DOHH2 (cell line): ENCODE data around the gene RGMA.

Experiments used
- H3F3A ChIP-seq: fragments of 200-600 bp; sonication (generic), shearing (Covaris generic); 2 replicates; pipeline ENCODE4 v1.6.0; 2016; ENCODE audit warnings: antibody characterized with exemption, mild to moderate bottlenecking; ENCODE audit not compliant: control insufficient read depth, insufficient read depth
- H3K27ac ChIP-seq: fragments of 200-600 bp; sonication (generic); 2 replicates; pipeline ENCODE4 v1.5.1; 2014; ENCODE audit warnings: low read depth, mild to moderate bottlenecking, low read length, moderate library complexity
- H3K27me3 ChIP-seq: fragments of 200-600 bp; sonication (generic); 2 replicates; pipeline ENCODE4 v1.6.1; 2014; ENCODE audit warnings: mild to moderate bottlenecking, low read length, mixed read lengths; ENCODE audit not compliant: control insufficient read depth
- H3K36me3 ChIP-seq: fragments of 200-600 bp; sonication (generic); 2 replicates; pipeline ENCODE4 v1.6.1; 2014; ENCODE audit warnings: mild to moderate bottlenecking, low read length, moderate library complexity, mixed read lengths; ENCODE audit not compliant: control insufficient read depth
- H3K4me1 ChIP-seq: fragments of 200-600 bp; sonication (generic); 2 replicates; pipeline ENCODE4 v1.6.1; 2014; ENCODE audit warnings: mild to moderate bottlenecking, low read length, mixed read lengths; ENCODE audit not compliant: control insufficient read depth
- H3K4me2 ChIP-seq: fragments of 200-600 bp; sonication (generic); 2 replicates; pipeline ENCODE4 v1.6.0; 2014; ENCODE audit warnings: mild to moderate bottlenecking, low read length, moderate library complexity
- H3K4me3 ChIP-seq: fragments of 200-600 bp; sonication (generic); 2 replicates; pipeline ENCODE4 v1.5.1; 2014; ENCODE audit warnings: mild to moderate bottlenecking, low read length, mixed read lengths
- H3K79me2 ChIP-seq: fragments of 200-600 bp; sonication (generic); 2 replicates; pipeline ENCODE4 v1.6.1; 2014; ENCODE audit warnings: mild to moderate bottlenecking, low read length, mixed read lengths; ENCODE audit not compliant: control insufficient read depth
- H3K9me2 ChIP-seq: fragments of 200-600 bp; sonication (generic); replicated peaks from 2 replicates; pipeline ENCODE4 v1.6.1; 2014; ENCODE audit warnings: mild to moderate bottlenecking, low read length, mixed read lengths; ENCODE audit not compliant: control insufficient read depth
- H3K9me3 ChIP-seq: fragments of 200-600 bp; sonication (generic); 2 replicates; pipeline ENCODE4 v1.6.1; 2014; ENCODE audit warnings: antibody characterized with exemption, low read length, mixed read lengths; ENCODE audit not compliant: control insufficient read depth, insufficient read depth
- H4K20me1 ChIP-seq: fragments of 200-600 bp; sonication (generic); 2 replicates; pipeline ENCODE4 v1.6.0; 2014; ENCODE audit warnings: low read depth, mild to moderate bottlenecking, antibody characterized with exemption, low read length, moderate library complexity; ENCODE audit not compliant: control insufficient read depth, insufficient read depth
- CTCF ChIP-seq: fragments of 200-600 bp; sonication (generic); IDR thresholded peaks from one replicate; pipeline ENCODE4 v1.5.1; 2014; ENCODE audit warnings: antibody characterized with exemption, mild to moderate bottlenecking, low read depth, low read length; ENCODE audit not compliant: poor library complexity, severe bottlenecking
- EZH2phosphoT487 ChIP-seq: fragments of 200-600 bp; sonication (generic); IDR thresholded peaks from 2 replicates; pipeline ENCODE4 v1.6.1; 2017; ENCODE audit warnings: borderline replicate concordance, mild to moderate bottlenecking, antibody characterized with exemption, low read length, moderate library complexity, mixed read lengths

The RGMA gene

DNA sequence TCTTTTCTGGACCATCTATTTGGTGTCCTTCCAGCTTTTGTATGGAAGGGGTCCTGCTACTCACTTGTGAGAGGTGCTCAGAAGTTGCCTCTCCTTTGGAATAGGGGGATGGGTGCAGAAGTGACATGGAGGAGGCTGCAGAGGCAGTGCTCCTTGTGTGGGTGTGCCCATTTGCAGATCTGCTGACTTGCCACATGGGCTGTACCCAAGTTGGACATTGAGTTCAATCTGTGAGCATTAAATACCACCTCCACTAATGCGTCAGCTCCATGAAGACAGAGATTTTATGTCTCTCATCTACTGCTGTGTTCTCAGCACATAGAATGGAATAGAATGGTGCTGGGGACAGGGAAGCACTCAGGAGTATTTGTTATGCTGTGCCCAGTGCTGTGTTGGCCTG is 76.2 kb downstream of the RGMA start:
- Histone ChIP-seq H3K27ac (no peak overlapping the region), H3K36me3 (peaks cover 90% of the 10 kb centered on the region), H4K20me1 (no peaks in the 10 kb centered on the region; the same call in 1 of the 2 replicates), H3K9me2 (no peaks in the 10 kb centered on the region), H3K4me2 (no peak overlapping the region), H3K27me3 (no peaks in the 10 kb centered on the region), H3K4me3 (no peak overlapping the region), H3K4me1 (no peaks in the 10 kb centered on the region), H3K79me2 (no peaks in the 10 kb centered on the region), H3K9me3 (no peaks in the 10 kb centered on the region), H3F3A (no peaks in the 10 kb centered on the region)
- TF ChIP-seq CTCF (no peak), EZH2phosphoT487 (no peak)

DNA sequence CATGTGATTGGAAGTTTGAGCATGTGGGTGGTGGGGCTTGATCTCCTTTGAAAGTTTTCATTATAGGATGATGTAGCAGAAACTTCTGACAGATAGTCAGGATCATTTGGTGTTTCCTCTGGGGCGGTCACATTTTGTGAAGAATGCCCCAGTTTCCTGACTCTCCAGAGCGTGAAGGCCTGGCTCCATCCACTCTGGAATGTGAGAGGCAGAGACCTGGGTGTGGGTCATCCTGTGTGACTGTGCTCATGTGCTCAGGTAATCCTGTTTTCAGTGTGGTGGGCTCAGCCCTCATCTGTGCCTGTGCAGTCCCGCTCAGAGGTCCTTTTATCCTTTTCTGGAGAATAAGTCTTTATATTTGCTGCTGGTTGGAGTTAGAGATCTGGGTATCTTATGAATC is 81.0 kb downstream of the RGMA start:
- Histone ChIP-seq H3F3A (0 out of 2 replicates have a peak, but pooled peaks cover 2% of the 10 kb centered on the region), H3K9me2 (no peaks in the 10 kb centered on the region)

DNA sequence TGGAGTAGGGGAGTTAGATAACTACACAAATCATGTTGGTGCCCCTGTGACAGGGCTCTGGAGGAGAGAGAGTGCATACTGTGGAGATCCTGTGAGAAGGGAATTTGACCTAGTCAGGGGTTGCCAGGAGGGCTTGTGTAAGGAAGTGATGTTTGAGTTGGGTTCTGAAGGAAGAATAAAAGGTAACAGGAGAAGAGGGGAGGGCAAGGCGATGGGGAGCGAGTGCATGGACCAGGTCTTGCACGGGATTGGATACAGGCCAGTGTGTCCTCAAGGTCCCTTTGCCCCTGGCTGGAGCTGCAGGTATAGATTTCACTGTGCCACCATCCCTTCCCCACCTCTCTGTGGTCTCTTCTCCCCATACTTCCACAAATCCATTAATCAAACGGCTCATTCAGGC is 83.9 kb downstream of the RGMA start:
- TF ChIP-seq CTCF = no peak
- no peak for TF ChIP-seq EZH2phosphoT487
- Histone ChIP-seq H3K27me3 (no peaks in the 10 kb centered on the region), H3K4me3 (no peak overlapping the region), H3K4me1 (peaks cover 3% of the 10 kb centered on the region; the same call in 1 of the 2 replicates), H4K20me1 (no peaks in the 10 kb centered on the region), H3K4me2 (no peak overlapping the region), H3K79me2 (no peaks in the 10 kb centered on the region), H3K9me2 (no peaks in the 10 kb centered on the region), H3K36me3 (peaks cover 72% of the 10 kb centered on the region), H3K27ac (no peak overlapping the region), H3F3A (0 out of 2 replicates have a peak, but pooled peaks cover 2% of the 10 kb centered on the region), H3K9me3 (no peaks in the 10 kb centered on the region)

More for the DNA sequence above, 81.0 kb downstream of the RGMA start:
- Histone ChIP-seq H3K9me3 (no peaks in the 10 kb centered on the region), H3K4me1 (no peaks in the 10 kb centered on the region), H3K4me3 (no peak overlapping the region), H3K36me3 (peaks cover 74% of the 10 kb centered on the region), H3K79me2 (no peaks in the 10 kb centered on the region), H3K27ac (no peak overlapping the region), H3K27me3 (no peaks in the 10 kb centered on the region), H3K4me2 (no peak overlapping the region), H4K20me1 (no peaks in the 10 kb centered on the region)
- TF ChIP-seq EZH2phosphoT487 (no peak), CTCF (no peak)

DNA sequence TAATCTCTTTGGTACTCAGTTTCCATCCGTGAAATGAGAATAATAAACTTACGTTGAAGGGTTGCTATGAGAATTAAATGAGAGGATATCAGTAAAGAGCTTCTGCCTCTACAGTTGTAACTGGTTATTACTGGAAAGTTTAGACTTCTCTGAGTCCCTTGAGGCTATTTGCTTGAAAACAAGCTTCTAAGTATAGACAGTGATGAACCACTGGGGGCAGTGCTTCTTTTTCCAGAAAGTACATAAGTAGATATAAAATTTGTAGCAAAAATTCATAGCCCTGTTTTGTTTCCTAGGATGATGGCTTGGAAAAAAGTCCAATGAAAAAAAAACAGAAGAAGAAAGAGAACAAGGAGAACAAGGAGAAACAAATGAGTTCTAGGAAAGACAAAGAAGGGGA is 87.1 kb downstream of the RGMA start:
- no peaks in the 10 kb centered on the region for H3K9me3 ChIP-seq
- no peak overlapping the region for H3K4me3 ChIP-seq
- TF ChIP-seq CTCF = no peak
- no peak for TF ChIP-seq EZH2phosphoT487
- H3K4me2 ChIP-seq = no peak overlapping the region
- H3K36me3 ChIP-seq = peaks cover 68% of the 10 kb centered on the region
- no peaks in the 10 kb centered on the region for H3K9me2 ChIP-seq
- peaks cover 2% of the 10 kb centered on the region; the same call in 1 of the 2 replicates for H3F3A ChIP-seq
- H4K20me1 ChIP-seq = no peaks in the 10 kb centered on the region
- H3K27me3 ChIP-seq = no peaks in the 10 kb centered on the region
- peaks cover 3% of the 10 kb centered on the region; the same call in 1 of the 2 replicates for H3K4me1 ChIP-seq
- H3K27ac ChIP-seq = no peak overlapping the region
- no peaks in the 10 kb centered on the region for H3K79me2 ChIP-seq
